ENCODE measurements around the gene UGT1A9. TPM values are rescaled to one million over a fixed set of nuclear protein-coding genes. Genes with fewer than 3 reads are reported as not detected.

UGT1A9 gene
- total RNA-seq, 1 donor from 2014 or later: not detected

DNA sequence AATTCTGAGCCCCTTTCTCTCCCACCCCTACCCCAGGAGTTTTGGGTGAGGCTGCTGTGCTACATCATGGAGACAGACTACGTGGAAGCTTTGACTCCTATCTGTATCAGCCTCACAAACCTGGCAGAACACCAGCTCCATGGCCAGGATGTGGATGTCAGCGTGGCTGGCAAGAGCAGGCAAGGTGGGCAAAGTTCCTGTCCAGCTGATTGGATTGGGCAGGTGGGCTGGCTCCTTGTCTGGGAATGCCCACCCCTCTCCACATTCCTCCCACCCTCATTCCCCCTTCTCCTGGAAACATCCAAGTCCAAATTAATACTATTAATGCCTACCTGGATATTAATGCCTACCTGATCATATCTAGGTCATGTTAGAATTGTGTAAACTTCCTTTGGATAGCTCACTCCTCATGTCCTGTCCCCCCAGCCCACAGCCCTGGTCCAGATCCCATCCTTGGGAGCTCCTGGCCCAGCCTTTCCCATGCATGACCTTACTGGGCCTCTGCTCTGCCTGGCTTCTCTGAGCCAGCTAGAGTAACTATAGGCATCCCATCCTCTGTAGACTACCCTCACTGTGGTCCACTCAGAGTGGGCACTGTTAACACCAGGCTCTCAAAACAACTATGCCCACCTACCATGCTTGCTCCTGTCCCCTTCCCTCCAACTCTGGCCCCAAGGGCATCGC lies 130.6 kb downstream of the UGT1A9 start:
- Histone ChIP-seq H3K4me3 (no peak overlapping the region), H3K4me1 (no peaks in the 10 kb centered on the region), H3K9me3 (no peaks in the 10 kb centered on the region), H3K27me3 (ENCODE audit: low read depth) (no peaks in the 10 kb centered on the region), H3K27ac (no peak overlapping the region), H3K36me3 (no peaks in the 10 kb centered on the region)
- ATAC-seq (no peak), DNase-seq (no peak)
- intact Hi-C loops (cut with DNase I): no loop called here
- TF ChIP-seq, protein P1, sequence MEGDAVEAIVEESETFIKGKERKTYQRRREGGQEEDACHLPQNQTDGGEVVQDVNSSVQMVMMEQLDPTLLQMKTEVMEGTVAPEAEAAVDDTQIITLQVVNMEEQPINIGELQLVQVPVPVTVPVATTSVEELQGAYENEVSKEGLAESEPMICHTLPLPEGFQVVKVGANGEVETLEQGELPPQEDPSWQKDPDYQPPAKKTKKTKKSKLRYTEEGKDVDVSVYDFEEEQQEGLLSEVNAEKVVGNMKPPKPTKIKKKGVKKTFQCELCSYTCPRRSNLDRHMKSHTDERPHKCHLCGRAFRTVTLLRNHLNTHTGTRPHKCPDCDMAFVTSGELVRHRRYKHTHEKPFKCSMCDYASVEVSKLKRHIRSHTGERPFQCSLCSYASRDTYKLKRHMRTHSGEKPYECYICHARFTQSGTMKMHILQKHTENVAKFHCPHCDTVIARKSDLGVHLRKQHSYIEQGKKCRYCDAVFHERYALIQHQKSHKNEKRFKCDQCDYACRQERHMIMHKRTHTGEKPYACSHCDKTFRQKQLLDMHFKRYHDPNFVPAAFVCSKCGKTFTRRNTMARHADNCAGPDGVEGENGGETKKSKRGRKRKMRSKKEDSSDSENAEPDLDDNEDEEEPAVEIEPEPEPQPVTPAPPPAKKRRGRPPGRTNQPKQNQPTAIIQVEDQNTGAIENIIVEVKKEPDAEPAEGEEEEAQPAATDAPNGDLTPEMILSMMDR (IDR thresholded peaks at IDR 0.05): no peak

DNA sequence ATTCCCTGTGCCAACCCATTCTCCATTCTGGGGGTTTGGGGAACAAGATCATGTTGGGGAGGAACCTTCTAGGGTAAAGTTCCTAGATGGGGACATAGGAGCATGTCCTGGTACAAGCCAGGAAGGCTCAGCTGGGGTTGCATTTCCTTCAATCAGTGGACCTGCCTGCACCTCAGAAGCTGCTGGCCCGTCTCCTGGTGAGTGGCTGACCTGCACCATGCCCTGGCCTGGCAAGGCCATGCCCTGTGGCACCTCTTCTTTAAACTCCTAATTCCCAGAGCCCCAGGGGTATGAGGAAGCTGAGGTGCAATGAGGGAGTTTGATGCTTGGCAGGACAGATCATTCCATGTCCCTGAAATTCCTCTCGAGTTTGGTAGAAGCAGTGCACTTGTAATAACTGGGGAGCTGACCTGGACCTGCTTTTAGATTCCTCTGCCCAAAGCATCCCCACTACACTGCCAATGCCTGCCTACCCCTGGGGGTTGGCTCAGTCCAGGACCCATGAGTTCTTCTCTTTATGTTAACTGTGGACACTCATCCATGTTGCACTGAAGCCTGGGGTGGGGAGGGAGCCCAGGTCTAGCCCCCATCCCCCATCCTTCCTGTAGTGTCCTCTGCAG lies 131.7 kb downstream of the UGT1A9 start:
- TF ChIP-seq, protein P1 (IDR thresholded peaks at IDR 0.05): no peak
- Histone ChIP-seq H3K9me3 (no peaks in the 10 kb centered on the region), H3K27ac (no peak overlapping the region), H3K36me3 (no peaks in the 10 kb centered on the region), H3K27me3 (ENCODE audit: low read depth) (no peaks in the 10 kb centered on the region), H3K4me3 (no peak overlapping the region), H3K4me1 (no peaks in the 10 kb centered on the region)
- ATAC-seq (no peak), DNase-seq (no peak)
- intact Hi-C loops (cut with DNase I): no loop called here

DNA sequence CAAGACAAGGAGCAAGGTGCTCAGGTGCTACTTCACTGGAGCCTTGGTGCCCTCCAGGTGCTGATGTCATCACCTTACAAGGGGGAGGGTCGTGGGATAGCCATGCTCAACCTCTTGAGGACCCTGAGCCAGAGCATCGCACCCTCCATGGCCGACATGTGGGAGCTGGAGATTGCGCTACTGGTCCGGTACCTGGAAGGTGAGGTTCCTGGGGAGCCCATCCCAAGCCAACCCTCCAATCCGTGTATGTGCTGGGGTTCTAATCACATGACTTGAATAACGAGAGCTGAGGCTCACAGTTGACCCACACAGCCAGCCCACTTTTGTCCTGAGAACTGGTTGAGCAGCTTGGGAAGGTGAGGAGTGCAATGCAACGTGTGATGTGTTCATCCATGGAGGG lies 132.3 kb downstream of the UGT1A9 start:
- Histone ChIP-seq H3K27me3 (ENCODE audit: low read depth) (no peaks in the 10 kb centered on the region), H3K36me3 (no peaks in the 10 kb centered on the region), H3K9me3 (no peaks in the 10 kb centered on the region), H3K4me3 (no peak overlapping the region), H3K4me1 (no peaks in the 10 kb centered on the region), H3K27ac (no peak overlapping the region)
- DNase-seq (peak; percentile 21), ATAC-seq (no peak)
- TF ChIP-seq, protein P1 (IDR thresholded peaks at IDR 0.05): no peak
- intact Hi-C loops (cut with DNase I): no loop called here

DNA sequence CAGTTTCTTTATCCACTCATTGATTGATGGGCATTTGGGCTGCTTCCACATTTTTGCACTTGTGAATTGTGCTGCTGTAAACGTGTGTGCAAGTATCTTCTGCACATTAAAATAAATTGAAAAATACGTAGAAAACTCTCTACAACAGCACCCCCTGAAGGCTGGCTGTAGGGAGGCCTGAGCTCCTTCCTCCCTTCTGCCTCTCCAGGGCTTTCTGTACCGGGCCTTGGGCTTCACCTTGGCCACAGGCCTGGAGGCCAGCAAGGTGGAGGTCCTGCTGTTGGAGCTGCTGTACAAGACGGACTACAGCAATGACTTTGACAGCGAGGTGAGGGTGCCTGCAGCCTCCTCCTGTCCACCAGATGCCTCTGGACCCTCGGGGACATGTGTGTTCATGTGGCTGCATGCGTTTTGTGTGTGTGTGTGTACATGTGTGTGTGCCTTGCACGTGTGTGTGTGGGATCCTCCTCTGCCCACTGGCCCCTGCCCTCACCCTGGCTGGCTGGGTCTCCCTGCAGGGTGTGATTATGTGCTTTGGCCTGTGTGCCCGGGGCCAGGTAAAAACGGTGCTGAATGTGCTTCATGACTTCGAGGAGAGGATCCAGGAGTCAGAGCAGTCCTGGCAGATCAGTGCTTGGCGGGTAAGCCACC lies 135.6 kb downstream of the UGT1A9 start:
- TF ChIP-seq, protein P1 (IDR thresholded peaks at IDR 0.05): no peak
- Histone ChIP-seq H3K4me3 (no peak overlapping the region), H3K27me3 (ENCODE audit: low read depth) (no peaks in the 10 kb centered on the region), H3K36me3 (no peaks in the 10 kb centered on the region), H3K27ac (no peak overlapping the region), H3K9me3 (no peaks in the 10 kb centered on the region), H3K4me1 (no peaks in the 10 kb centered on the region)
- intact Hi-C loops (cut with DNase I): no loop called here
- ATAC-seq (no peak), DNase-seq (peak; percentile 21)

DNA sequence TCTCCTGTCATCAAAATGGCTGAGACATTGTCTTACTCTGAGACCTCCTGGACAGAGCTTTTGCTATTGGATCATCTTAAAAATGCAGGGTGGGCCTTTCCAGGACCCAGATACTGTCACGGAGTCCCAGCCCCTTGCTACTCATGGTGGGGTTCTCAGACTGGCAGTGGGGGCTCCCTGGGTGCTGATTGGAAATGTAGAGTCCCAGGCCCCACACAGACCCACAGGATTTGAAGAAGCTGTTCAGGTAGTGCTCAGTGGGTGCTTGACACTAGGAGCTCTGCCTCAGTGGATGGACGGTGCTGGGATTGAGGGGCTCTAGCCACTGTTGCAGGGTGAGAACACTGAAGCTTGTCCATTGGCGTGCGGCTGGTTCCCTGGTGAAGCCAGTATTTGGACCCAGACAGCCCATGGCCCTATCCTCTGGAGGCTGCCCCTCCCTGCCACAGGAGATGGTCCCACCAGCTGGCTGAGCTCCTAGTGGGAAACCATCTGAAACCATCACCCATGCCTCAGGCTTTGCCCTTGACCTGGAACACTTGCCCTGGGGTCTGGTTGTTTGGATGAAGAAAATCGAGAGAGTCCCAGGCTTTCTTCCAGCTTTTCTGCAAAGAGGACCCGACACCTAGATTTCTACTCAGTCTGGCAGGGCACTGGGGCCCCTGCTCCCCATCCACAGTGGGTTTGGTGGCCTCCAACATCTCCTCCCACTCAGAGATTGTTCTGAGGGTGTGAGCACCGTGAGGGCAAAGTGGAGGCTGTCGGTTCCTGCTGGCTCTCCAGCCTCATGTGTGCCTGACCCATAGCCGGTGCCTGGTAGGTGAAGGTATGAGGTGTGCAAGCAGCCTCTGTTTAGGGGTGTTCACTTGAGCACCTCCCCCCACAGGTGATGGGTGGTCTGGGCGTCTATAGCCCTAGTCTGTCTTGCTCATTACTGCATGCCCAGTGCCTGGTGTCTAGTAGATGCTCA lies 136.6 kb downstream of the UGT1A9 start:
- peak; percentile 12 for DNase-seq
- Histone ChIP-seq H3K27ac (no peak overlapping the region), H3K4me3 (no peak overlapping the region), H3K27me3 (ENCODE audit: low read depth) (no peaks in the 10 kb centered on the region), H3K36me3 (no peaks in the 10 kb centered on the region), H3K4me1 (no peaks in the 10 kb centered on the region), H3K9me3 (no peaks in the 10 kb centered on the region)
- TF ChIP-seq, protein P1 (IDR thresholded peaks at IDR 0.05): no peak
- no peak for ATAC-seq
- intact Hi-C loops (cut with DNase I): no loop called here

Data from lower lobe of right lung (tissue), 2 donors.